GM04503 (cell line): Measurements from ENCODE around the gene CEP104.
"Not testable (repeated sequence)": the region's sequence is repeated elsewhere in the genome, so short reads cannot be mapped to it uniquely, and the experiment has no call there.

Experiments used
- DNase-seq: peaks from one replicate; pipeline ENCODE4 v3.0.0-alpha.2; 2012; ENCODE audit warnings: low read depth

Gene CEP104

GRCh38 chr1:3824650-3825049 is 32.4 kb downstream of the CEP104 start:
- DNase-seq: no peak

- DNase-seq: no peak
Observed at GRCh38 chr1:3822421-3822820, 34.6 kb downstream of the CEP104 start.

GRCh38 chr1:3821908-3822307 is 35.1 kb downstream of the CEP104 start:
- DNase-seq: no peak

- no peak for DNase-seq
Observed at GRCh38 chr1:3821447-3821846, 35.6 kb downstream of the CEP104 start.

- DNase-seq: no peak
Observed at GRCh38 chr1:3821004-3821403, 36.0 kb downstream of the CEP104 start.

- no peak for DNase-seq
Observed at GRCh38 chr1:3820316-3820715, 36.7 kb downstream of the CEP104 start.

- DNase-seq: no peak
Observed at GRCh38 chr1:3819771-3820200, 37.2 kb downstream of the CEP104 start.

GRCh38 chr1:3817821-3818597 is 39.0 kb downstream of the CEP104 start:
- no peak for DNase-seq

- DNase-seq: no peak
Observed at GRCh38 chr1:3817138-3817740, 39.8 kb downstream of the CEP104 start.

- no peak for DNase-seq
Observed at GRCh38 chr1:3816331-3817137, 40.5 kb downstream of the CEP104 start.

GRCh38 chr1:3814771-3815561 is 42.0 kb downstream of the CEP104 start:
- no peak for DNase-seq

- no peak for DNase-seq
Observed at GRCh38 chr1:3814065-3814464, 42.9 kb downstream of the CEP104 start.

GRCh38 chr1:3811595-3811911 is 45.5 kb downstream of the CEP104 start:
- DNase-seq: no peak

GRCh38 chr1:3810149-3810761 is 46.8 kb downstream of the CEP104 start:
- not testable (repeated sequence) for DNase-seq

- DNase-seq: no peak
Observed at GRCh38 chr1:3809680-3810079, 47.3 kb downstream of the CEP104 start.

- no peak for DNase-seq
Observed at GRCh38 chr1:3807769-3808168, 49.2 kb downstream of the CEP104 start.

- DNase-seq: no peak
Observed at GRCh38 chr1:3805038-3805437, 52.0 kb downstream of the CEP104 start.

GRCh38 chr1:3804627-3804944 is 52.4 kb downstream of the CEP104 start:
- not testable (repeated sequence) for DNase-seq

GRCh38 chr1:3803905-3804626 is 52.9 kb downstream of the CEP104 start:
- DNase-seq: no peak

GRCh38 chr1:3800795-3801194 is 56.2 kb downstream of the CEP104 start:
- not testable (repeated sequence) for DNase-seq

- DNase-seq: no peak
Observed at GRCh38 chr1:3799976-3800685, 56.9 kb downstream of the CEP104 start.
